ENCODE results near the gene BAMBI. TPM values are rescaled to one million over a fixed set of nuclear protein-coding genes. Genes with fewer than 3 reads are reported as not detected.

BAMBI gene
- total RNA-seq, 1 donor from 2014 or later: 5.8 TPM

- H3K27ac Mint-ChIP-seq (ENCODE audit: unreplicated experiment): no peak overlapping the region
- no peak overlapping the region for H3K4me3 Mint-ChIP-seq (ENCODE audit: unreplicated experiment)
- TF ChIP-seq CTCF (IDR thresholded peaks at IDR 0.05; ENCODE audit: partially characterized antibody, unreplicated experiment): no peak
- H3K9me3 Mint-ChIP-seq (ENCODE audit: unreplicated experiment): peaks cover 1% of the 10 kb centered on the region
- H3K4me1 Mint-ChIP-seq (ENCODE audit: low read depth, unreplicated experiment): peaks cover 11% of the 10 kb centered on the region
- peaks cover 3% of the 10 kb centered on the region for H3K27me3 Mint-ChIP-seq (ENCODE audit: unreplicated experiment)
- H3K36me3 Mint-ChIP-seq (ENCODE audit: unreplicated experiment): no peaks in the 10 kb centered on the region
- no peak for DNase-seq
Observed at GRCh38 chr10:28674782-28675181, 2.5 kb upstream of the BAMBI start.

GRCh38 chr10:28676326-28676967 is 874 bp upstream of the BAMBI start:
- no peaks in the 10 kb centered on the region for H3K36me3 Mint-ChIP-seq (ENCODE audit: unreplicated experiment)
- H3K9me3 Mint-ChIP-seq (ENCODE audit: unreplicated experiment): peaks cover 3% of the 10 kb centered on the region
- peaks cover 22% of the 10 kb centered on the region for H3K4me1 Mint-ChIP-seq (ENCODE audit: low read depth, unreplicated experiment)
- DNase-seq: peak; percentile 69
- peaks cover 7% of the 10 kb centered on the region for H3K27me3 Mint-ChIP-seq (ENCODE audit: unreplicated experiment)
- H3K27ac Mint-ChIP-seq (ENCODE audit: unreplicated experiment): peak overlapping the region; percentile 62
- H3K4me3 Mint-ChIP-seq (ENCODE audit: unreplicated experiment): peak overlapping the region; percentile 89
- TF ChIP-seq CTCF (IDR thresholded peaks at IDR 0.05; ENCODE audit: partially characterized antibody, unreplicated experiment): no peak

GRCh38 chr10:28677888-28678686 is 766 bp downstream of the BAMBI start:
- H3K4me1 Mint-ChIP-seq (ENCODE audit: low read depth, unreplicated experiment): peaks cover 32% of the 10 kb centered on the region
- peaks cover 8% of the 10 kb centered on the region for H3K27me3 Mint-ChIP-seq (ENCODE audit: unreplicated experiment)
- H3K4me3 Mint-ChIP-seq (ENCODE audit: unreplicated experiment): peak overlapping the region; percentile 85
- H3K9me3 Mint-ChIP-seq (ENCODE audit: unreplicated experiment): peaks cover 3% of the 10 kb centered on the region
- DNase-seq: peak; percentile 53
- peak overlapping the region; percentile 44 for H3K27ac Mint-ChIP-seq (ENCODE audit: unreplicated experiment)
- TF ChIP-seq CTCF (IDR thresholded peaks at IDR 0.05; ENCODE audit: partially characterized antibody, unreplicated experiment): no peak
- H3K36me3 Mint-ChIP-seq (ENCODE audit: unreplicated experiment): no peaks in the 10 kb centered on the region

- H3K36me3 Mint-ChIP-seq (ENCODE audit: unreplicated experiment): no peaks in the 10 kb centered on the region
- peak overlapping the region; percentile 85 for H3K4me3 Mint-ChIP-seq (ENCODE audit: unreplicated experiment)
- no peak for DNase-seq
- peaks cover 32% of the 10 kb centered on the region for H3K4me1 Mint-ChIP-seq (ENCODE audit: low read depth, unreplicated experiment)
- peak overlapping the region; percentile 44 for H3K27ac Mint-ChIP-seq (ENCODE audit: unreplicated experiment)
- no peak for TF ChIP-seq CTCF (IDR thresholded peaks at IDR 0.05; ENCODE audit: partially characterized antibody, unreplicated experiment)
- peaks cover 3% of the 10 kb centered on the region for H3K9me3 Mint-ChIP-seq (ENCODE audit: unreplicated experiment)
- H3K27me3 Mint-ChIP-seq (ENCODE audit: unreplicated experiment): peaks cover 8% of the 10 kb centered on the region
Observed at GRCh38 chr10:28678687-28679457, 1.6 kb downstream of the BAMBI start.

Measured in glutamatergic neuron (in vitro differentiated cells).